Kidney (tissue), 14 donors: ENCODE data around the gene CABCOCO1. TPM values are rescaled to one million over a fixed set of nuclear protein-coding genes. Genes with fewer than 3 reads are reported as not detected.
A peak's percentile ranks its signal among the peaks of the same experiment; 100 is the strongest.

Source experiments
- DNase-seq, 5 donors: peaks; one replicate each; pipeline ENCODE4 v3.0.0-alpha.2; 2013 to 2020
- FAIRE-seq: peaks from 2 replicates; lab custom pipeline; 2012; peaks lifted over from hg19 to GRCh38; lab: Jason Lieb, UNC
- H3K27ac ChIP-seq, 2 donors: one replicate each; pipeline ENCODE4 v1.7.0; 2013; ENCODE audit warnings: low read depth in 2 of 2, low read length in 2 of 2, inconsistent platforms in 1 of 2
- H3K27me3 ChIP-seq: one replicate; pipeline ENCODE4 v1.7.1; 2013; ENCODE audit warnings: low read length, inconsistent platforms; ENCODE audit not compliant: control insufficient read depth, insufficient read depth
- H3K36me3 ChIP-seq, 3 donors: one replicate each; pipeline versions ENCODE4 v1.7.0 to v1.7.1; 2013; ENCODE audit warnings: low read length in 3 of 3, control low read depth in 1 of 3, inconsistent platforms in 1 of 3; ENCODE audit not compliant: insufficient read depth in 3 of 3, control insufficient read depth in 2 of 3
- H3K4me1 ChIP-seq, 3 donors: one replicate each; pipeline versions ENCODE4 v1.7.0 to v1.7.1; 2013; ENCODE audit warnings: low read length in 3 of 3, inconsistent platforms in 1 of 3, low read depth in 1 of 3; ENCODE audit not compliant: control insufficient read depth in 2 of 3, insufficient read depth in 2 of 3
- H3K4me3 ChIP-seq, 3 donors: one replicate each; pipeline versions ENCODE4 v1.7.0 to v1.8.1; 2013; ENCODE audit warnings: low read length in 3 of 3, control low read depth in 1 of 3, inconsistent platforms in 1 of 3
- H3K9ac ChIP-seq, 3 donors: one replicate each; pipeline versions ENCODE4 v1.7.0 to v1.7.1; 2013; ENCODE audit warnings: low read length in 3 of 3, control low read depth in 1 of 3, inconsistent platforms in 1 of 3
- H3K9me3 ChIP-seq, 3 donors: one replicate each; pipeline versions ENCODE4 v1.7.0 to v1.7.1; 2013; ENCODE audit warnings: low read length in 3 of 3, control low read depth in 1 of 3, inconsistent platforms in 1 of 3; ENCODE audit not compliant: control insufficient read depth in 2 of 3, insufficient read depth in 1 of 3
- intact Hi-C: fragments of 100-400 bp; cut with DNase I; formaldehyde crosslinking; loops from one replicate; pipeline ENCODE4 v1.11.1; 2022
- polyA plus RNA-seq: library from polyadenylated mRNA; stranded (reverse); fragments of 350-450 nt; fragmentation: Illumina TruSeq; extraction: RNeasy Lipid Tissue Mini Kit (QIAGEN cat#74804); gene quantifications from one replicate; pipeline ENCODE4 v1.2.3, GENCODE V29; 2014; ENCODE audit warnings: low read depth, low replicate concordance; ENCODE audit not compliant: insufficient read depth
- total RNA-seq: library from RNA; stranded (reverse); fragmentation: NEBNext Ultra II Directional; extraction: Animal tissue kit (Norgen Biotek cat#: 25700); gene quantifications from one replicate; pipeline ENCODE4 v1.2.1, GENCODE V29; 2021
- TF ChIP-seq, protein P1 (sequence below): IDR thresholded peaks from 3 replicates; pipeline ENCODE4 v1.5.1; 2012; ENCODE audit warnings: mild to moderate bottlenecking, moderate library complexity, borderline replicate concordance; ENCODE audit not compliant: insufficient read depth; ENCODE audit errors: extremely low read depth
- donor health status: control.
- donor health status: control.
- donor health status: control.
- donor health status: control.
- donor health status: control.
- donor health status: DM: yes; HTN: yes; CAD: no.
- donor health status: Normal renal cell carcinoma (clear cell type).

CABCOCO1 gene
- total and polyA plus RNA-seq, 2 donors from 2014 or later: 1.5 to 2.3 TPM

DNA sequence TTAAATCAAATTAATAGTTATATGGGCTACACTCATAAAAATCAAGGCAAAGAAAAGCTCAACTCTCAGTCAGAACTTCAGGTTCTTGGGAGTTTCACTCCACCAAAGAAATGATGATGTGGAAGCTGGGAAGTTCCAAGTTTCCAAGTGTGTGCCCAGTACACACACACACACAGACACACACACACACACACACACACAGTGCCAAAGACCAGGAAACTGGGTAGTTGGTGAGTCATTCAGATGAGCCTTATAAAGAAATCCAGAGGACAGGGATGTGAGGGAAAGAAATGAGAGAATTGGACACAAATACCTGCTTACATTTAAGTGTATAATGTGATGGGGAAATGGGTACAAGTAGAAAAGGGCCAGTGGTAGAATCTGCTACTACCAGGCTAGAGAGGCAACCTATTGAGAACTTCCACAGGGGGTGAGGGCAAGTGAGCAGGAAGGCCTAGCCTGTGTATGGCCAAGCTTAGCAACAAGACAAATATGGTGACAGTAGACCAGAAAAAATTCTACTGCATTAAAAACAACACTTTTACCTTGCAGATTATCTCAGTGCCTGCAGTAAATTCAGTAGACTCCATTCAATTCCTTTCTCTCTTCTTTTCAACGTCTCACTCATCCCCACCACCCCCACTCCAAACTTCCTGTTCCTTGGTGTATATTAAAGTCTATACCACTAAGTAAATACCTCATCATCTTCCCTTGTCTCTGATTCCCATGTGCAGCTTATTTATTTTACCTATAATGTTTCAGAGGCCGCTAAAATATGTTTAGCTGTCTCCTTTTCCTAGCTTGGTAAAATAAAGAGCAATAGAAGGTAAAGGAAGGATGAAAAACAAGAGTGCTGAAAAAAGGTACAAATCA lies 95.0 kb downstream of the CABCOCO1 start:
- peak overlapping the region in 1 of 2 donors; percentile 17 for H3K27ac ChIP-seq
- intact Hi-C loops: no loop called here
- no peak overlapping the region for H3K4me3 ChIP-seq
- no peaks in the 10 kb centered on the region for H3K27me3 ChIP-seq
- TF ChIP-seq, protein P1, sequence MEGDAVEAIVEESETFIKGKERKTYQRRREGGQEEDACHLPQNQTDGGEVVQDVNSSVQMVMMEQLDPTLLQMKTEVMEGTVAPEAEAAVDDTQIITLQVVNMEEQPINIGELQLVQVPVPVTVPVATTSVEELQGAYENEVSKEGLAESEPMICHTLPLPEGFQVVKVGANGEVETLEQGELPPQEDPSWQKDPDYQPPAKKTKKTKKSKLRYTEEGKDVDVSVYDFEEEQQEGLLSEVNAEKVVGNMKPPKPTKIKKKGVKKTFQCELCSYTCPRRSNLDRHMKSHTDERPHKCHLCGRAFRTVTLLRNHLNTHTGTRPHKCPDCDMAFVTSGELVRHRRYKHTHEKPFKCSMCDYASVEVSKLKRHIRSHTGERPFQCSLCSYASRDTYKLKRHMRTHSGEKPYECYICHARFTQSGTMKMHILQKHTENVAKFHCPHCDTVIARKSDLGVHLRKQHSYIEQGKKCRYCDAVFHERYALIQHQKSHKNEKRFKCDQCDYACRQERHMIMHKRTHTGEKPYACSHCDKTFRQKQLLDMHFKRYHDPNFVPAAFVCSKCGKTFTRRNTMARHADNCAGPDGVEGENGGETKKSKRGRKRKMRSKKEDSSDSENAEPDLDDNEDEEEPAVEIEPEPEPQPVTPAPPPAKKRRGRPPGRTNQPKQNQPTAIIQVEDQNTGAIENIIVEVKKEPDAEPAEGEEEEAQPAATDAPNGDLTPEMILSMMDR: no peak
- DNase-seq (no peak), FAIRE-seq (no peak)
- H3K4me1 ChIP-seq: peaks cover 0 to 37% (median 0%) of the 10 kb centered on the region in 3 donors
- no peaks in the 10 kb centered on the region for H3K36me3 ChIP-seq
- H3K9ac ChIP-seq: no peak overlapping the region
- H3K9me3 ChIP-seq: no peaks in the 10 kb centered on the region

DNA sequence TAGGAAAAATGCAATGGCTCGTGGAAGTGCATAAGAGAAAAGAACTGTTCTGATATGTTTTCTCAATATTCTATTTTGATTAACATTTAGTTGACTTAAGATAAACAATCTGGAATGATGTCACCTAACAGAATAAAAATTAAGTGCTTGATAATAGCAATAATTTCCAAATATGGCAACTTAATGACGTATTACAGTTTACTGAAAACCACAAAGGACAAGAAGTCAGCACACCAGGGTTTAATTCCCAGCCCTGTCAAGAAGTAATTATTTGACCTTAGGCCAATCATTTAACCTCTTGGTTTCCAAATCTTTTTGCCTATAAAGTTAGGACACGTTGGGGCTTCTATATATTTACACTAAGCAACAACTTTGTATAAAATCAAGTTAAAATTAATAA lies 95.7 kb downstream of the CABCOCO1 start:
- Histone ChIP-seq H3K27ac (no peak overlapping the region), H3K9me3 (no peaks in the 10 kb centered on the region), H3K4me3 (no peak overlapping the region), H3K9ac (no peak overlapping the region), H3K4me1 (peaks cover 0 to 33% (median 0%) of the 10 kb centered on the region in 3 donors), H3K36me3 (no peaks in the 10 kb centered on the region), H3K27me3 (no peaks in the 10 kb centered on the region)
- no peak for DNase-seq
- TF ChIP-seq, protein P1: no peak
- FAIRE-seq: peak; percentile 73
- intact Hi-C loops: no loop called here

DNA sequence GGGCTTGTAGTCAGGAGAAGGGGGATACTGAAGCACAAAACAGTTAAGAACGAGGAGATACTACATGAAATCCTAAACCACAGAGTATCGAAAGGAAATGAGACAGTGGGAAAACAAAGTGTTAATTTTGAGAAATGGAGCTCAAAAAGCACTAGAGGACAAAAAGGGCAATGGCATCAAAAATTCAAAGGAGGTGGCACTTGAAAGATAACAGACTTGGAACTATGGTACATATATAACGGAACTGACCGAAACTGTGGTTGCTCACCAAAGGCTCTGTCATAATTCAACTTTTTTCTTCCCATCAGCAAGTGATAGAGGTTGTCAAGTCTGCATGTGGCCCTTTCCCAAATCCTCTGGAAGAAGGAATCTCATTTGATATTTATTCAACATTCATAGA lies 97.0 kb downstream of the CABCOCO1 start:
- no peak for FAIRE-seq
- intact Hi-C loops: no loop called here
- TF ChIP-seq, protein P1: no peak

More for the DNA sequence above, 97.0 kb downstream of the CABCOCO1 start:
- Histone ChIP-seq H3K36me3 (no peaks in the 10 kb centered on the region), H3K4me3 (no peak overlapping the region), H3K9me3 (no peaks in the 10 kb centered on the region), H3K9ac (no peak overlapping the region), H3K27ac (no peak overlapping the region), H3K4me1 (peaks cover 0 to 24% (median 0%) of the 10 kb centered on the region in 3 donors), H3K27me3 (no peaks in the 10 kb centered on the region)
- no peak for DNase-seq
